B cell (primary cell): ENCODE data around the gene PNO1. TPM values are rescaled to one million over a fixed set of nuclear protein-coding genes. Genes with fewer than 3 reads are reported as not detected.

Source experiments
- ATAC-seq: fragments of 200-7000 bp; cut with Tn5 transposase; one replicate; pipeline ENCODE4 v1.10.0; 2021; ENCODE audit warnings: low read depth, mild to moderate bottlenecking, moderate number of reproducible peaks, moderate library complexity
- CTCF ChIA-PET: fragments of 350-600 bp; sonication (Branson Sonifier 250); formaldehyde crosslinking; loops from one replicate; lab custom pipeline; 2021; ENCODE audit warnings: antibody characterized with exemption, inconsistent platforms; lab: Charles Lee
- POLR2A ChIA-PET: fragments of 350-600 bp; sonication (Branson Sonifier 250); formaldehyde crosslinking; loops from one replicate; lab custom pipeline; 2021; ENCODE audit warnings: antibody characterized with exemption; lab: Charles Lee
- DNase-seq: peaks from one replicate; pipeline ENCODE4 v3.0.0; 2013
- H2AFZ ChIP-seq: 2 replicates; pipeline ENCODE4 v1.6.1; 2012; ENCODE audit warnings: mild to moderate bottlenecking, low read depth, low read length; ENCODE audit not compliant: insufficient read depth, poor library complexity, severe bottlenecking
- H3K27ac ChIP-seq, 2 donors: 1 replicate in 1 of 2; 2 replicates in 1 of 2; pipeline ENCODE4 v1.5.1; 2012 to 2013; ENCODE audit warnings: low read length in 2 of 2, mild to moderate bottlenecking in 2 of 2, moderate library complexity in 1 of 2
- H3K27me3 ChIP-seq, 4 experiments: fragments of 200-600 bp in 1 of 4; sonication (generic) in 1 of 4; replicated peaks in 1 of 4; 1 replicate in 2 of 4; 2 replicates in 2 of 4; pipeline versions ENCODE4 v1.6.1 to v1.7.0; 2013 to 2016; ENCODE audit warnings: low read length in 3 of 4, mild to moderate bottlenecking in 2 of 4, mixed read lengths in 1 of 4, moderate library complexity in 1 of 4; ENCODE audit not compliant: insufficient read depth in 4 of 4, control insufficient read depth in 3 of 4; ENCODE audit errors: control extremely low read depth in 1 of 4
- H3K36me3 ChIP-seq, 2 experiments: replicated peaks in 1 of 2; 1 replicate in 1 of 2; 2 replicates in 1 of 2; pipeline versions ENCODE4 v1.6.1 to v1.7.1; 2013; ENCODE audit warnings: low read length in 1 of 2; ENCODE audit not compliant: insufficient read depth in 2 of 2, control insufficient read depth in 1 of 2; ENCODE audit errors: control extremely low read depth in 1 of 2, extremely low read depth in 1 of 2
- H3K4me1 ChIP-seq, 2 donors: fragments of 200-600 bp in 1 of 2; sonication (generic) in 1 of 2; 1 replicate in 1 of 2; 2 replicates in 1 of 2; pipeline versions ENCODE4 v1.5.1 to v1.6.1; 2013 to 2017; ENCODE audit warnings: low read length in 2 of 2; ENCODE audit not compliant: control insufficient read depth in 2 of 2, insufficient read depth in 2 of 2
- H3K4me2 ChIP-seq: replicated peaks from 2 replicates; pipeline ENCODE3; 2012; ENCODE audit warnings: mild to moderate bottlenecking, low read depth, low read length; ENCODE audit not compliant: poor library complexity, severe bottlenecking
- H3K4me3 ChIP-seq, 5 experiments: fragments of 200-600 bp in 1 of 5; sonication (generic) in 1 of 5; 1 replicate in 3 of 5; 2 replicates in 2 of 5; pipeline versions ENCODE4 v1.5.1 to v1.7.0; 2011 to 2016; ENCODE audit warnings: low read length in 4 of 5, mild to moderate bottlenecking in 4 of 5, low read depth in 2 of 5, control low read depth in 1 of 5, moderate library complexity in 1 of 5; ENCODE audit not compliant: insufficient read depth in 1 of 5; ENCODE audit errors: control extremely low read depth in 1 of 5, extremely low read depth in 1 of 5
- H3K79me2 ChIP-seq: fragments of 200-600 bp; sonication (generic); one replicate; pipeline ENCODE4 v1.6.0; 2016; ENCODE audit warnings: low read length; ENCODE audit not compliant: control insufficient read depth, insufficient read depth
- H3K9ac ChIP-seq: fragments of 200-600 bp; sonication (generic); 2 replicates; pipeline ENCODE4 v1.6.1; 2017; ENCODE audit warnings: mild to moderate bottlenecking, low read length, moderate library complexity
- H3K9me3 ChIP-seq, 3 donors: one replicate each; pipeline versions ENCODE4 v1.6.1 to v1.7.1; 2013; ENCODE audit warnings: low read length in 2 of 3; ENCODE audit not compliant: control insufficient read depth in 2 of 3, insufficient read depth in 1 of 3; ENCODE audit errors: control extremely low read depth in 1 of 3
- H4K20me1 ChIP-seq: 2 replicates; pipeline ENCODE4 v1.6.0; 2012; ENCODE audit warnings: mild to moderate bottlenecking, low read length; ENCODE audit not compliant: insufficient read depth, control insufficient read depth, poor library complexity, severe bottlenecking
- H3K27ac Mint-ChIP-seq: one replicate; pipeline ENCODE4 v1.8.0; 2021; ENCODE audit warnings: mixed read lengths
- H3K27me3 Mint-ChIP-seq: one replicate; pipeline ENCODE4 v1.8.0; 2021; ENCODE audit warnings: mixed read lengths
- H3K4me1 Mint-ChIP-seq: one replicate; pipeline ENCODE4 v1.8.0; 2021; ENCODE audit warnings: mixed read lengths
- H3K4me3 Mint-ChIP-seq: one replicate; pipeline ENCODE4 v1.8.0; 2021; ENCODE audit warnings: mixed read lengths
- H3K9me3 Mint-ChIP-seq: one replicate; pipeline ENCODE4 v1.8.0; 2022; ENCODE audit warnings: mixed read lengths; ENCODE audit not compliant: insufficient read depth
- EZH2 ChIP-seq: IDR thresholded peaks from 2 replicates; pipeline ENCODE4 v1.6.1; 2012; ENCODE audit warnings: borderline replicate concordance, low read depth, mild to moderate bottlenecking, moderate library complexity, low read length; ENCODE audit not compliant: insufficient read depth, poor library complexity, severe bottlenecking
- WGBS: methylation state at CpG from one replicate; pipeline ENCODE4 v1.1.5; 2013; ENCODE audit warnings: missing lambda C conversion rate; ENCODE audit not compliant: insufficient coverage; 5-methylcytosine and 5-hydroxymethylcytosine counted together
- intact Hi-C: fragments of 100-400 bp; cut with micrococcal nuclease; formaldehyde crosslinking; loops from one replicate; pipeline ENCODE4 v1.10.0; 2022
- polyA plus RNA-seq: library from polyadenylated mRNA; depleted of rRNA; stranded (reverse); fragments of >200 nt; gene quantifications from 2 replicates; pipeline ENCODE4 v1.2.3, GENCODE V29; 2012
- total RNA-seq, 2 donors: library from RNA; stranded (reverse); fragments of 120-200 nt in 1 of 2; gene quantifications; 1 replicate in 1 of 2; 2 replicates in 1 of 2; pipeline versions ENCODE4 v1.2.3 to v1.2.4, GENCODE V29; 2013 to 2022
- TF ChIP-seq, protein P1 (sequence below): fragments of 200-600 bp; IDR thresholded peaks from one replicate; pipeline ENCODE4 v1.8.0; 2022; ENCODE audit warnings: antibody characterized with exemption, mild to moderate bottlenecking

PNO1 gene
- total and polyA plus RNA-seq, 2 donors (not counting 1 experiment from before 2014, with no cell fraction given) = 4.7 to 12.3 TPM

DNA sequence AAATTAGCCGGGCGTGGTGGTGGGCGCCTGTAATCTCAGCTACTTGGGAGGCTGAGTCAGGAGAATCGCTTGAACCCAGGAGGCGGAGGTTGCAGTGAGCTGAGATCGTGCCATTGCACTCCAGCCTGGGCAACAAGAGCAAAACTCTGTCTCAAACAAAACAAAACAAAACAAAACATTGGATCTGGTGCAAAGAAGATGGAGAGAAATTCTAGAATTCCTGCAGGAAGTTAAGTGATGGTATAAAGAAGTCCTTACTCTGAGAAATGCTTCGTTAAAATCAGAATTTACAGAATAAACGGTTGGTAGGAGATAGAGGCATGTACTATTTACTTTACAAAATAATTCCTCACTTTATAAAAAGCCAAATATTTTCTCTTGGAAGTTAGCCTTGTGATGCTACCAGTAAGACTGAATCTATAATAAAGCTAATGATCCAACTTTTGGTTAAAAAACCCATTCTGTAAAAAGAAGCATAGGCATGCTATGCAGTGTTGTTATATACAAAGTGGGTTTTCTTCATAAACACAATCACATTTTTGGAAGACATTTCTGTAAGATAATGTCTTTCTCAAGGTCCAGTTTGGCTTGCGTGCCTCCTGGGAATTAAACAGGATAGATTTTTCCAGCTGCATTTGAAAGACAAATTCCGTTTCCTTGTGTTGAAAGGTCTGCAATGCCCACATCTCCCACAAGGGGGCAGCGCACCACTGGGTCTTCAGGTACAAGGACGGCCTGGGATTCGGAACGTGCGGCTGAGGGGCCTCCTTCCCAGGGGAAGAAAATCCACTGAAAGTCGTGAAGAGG is 35.6 kb upstream of the PNO1 start:
- Histone ChIP-seq H3K36me3 (no peaks in the 10 kb centered on the region), H3K4me3 (peak overlapping the region in 1 of 5 experiments; percentile 34), H3K4me2 (peak overlapping the region; percentile 63), H4K20me1 (no peaks in the 10 kb centered on the region), H2AFZ (peak overlapping the region; percentile 50), H3K9me3 (no peaks in the 10 kb centered on the region), H3K9ac (peak overlapping the region; percentile 2), H3K4me1 (peaks cover 27 to 46% of the 10 kb centered on the region in 2 donors), H3K27me3 (no peaks in the 10 kb centered on the region), H3K27ac (peak overlapping the region in 1 of 2 donors; percentile 88), H3K79me2 (no peaks in the 10 kb centered on the region)
- H3K4me1 Mint-ChIP-seq = peaks cover 42% of the 10 kb centered on the region
- no peaks in the 10 kb centered on the region for H3K27me3 Mint-ChIP-seq
- peak overlapping the region; percentile 50 for H3K4me3 Mint-ChIP-seq
- intact Hi-C loops = loop anchor here (1.0 to 2.0 kb wide), 7 partner anchors 35 to 319 kb away; partner anchors contain the start of genes C1D and PNO1
- CTCF ChIA-PET = interaction anchor here (0.7 to 6.9 kb wide), 43 partner anchors 9 to 803 kb away, joined by 3 to 80 read pairs (median 4); partner anchors contain the start of genes C1D, PNO1 and PPP3R1
- DNase-seq = peak; percentile 81
- WGBS = 0% methylated on average over 7 of the region's 16 CpGs
- H3K27ac Mint-ChIP-seq = peak overlapping the region; percentile 99
- POLR2A ChIA-PET = interaction anchor here (0.7 to 1.9 kb wide), 3 partner anchors 35 to 274 kb away, joined by 3 to 9 read pairs (median 4); partner anchors contain the start of gene C1D
- peak; percentile 34 for ATAC-seq
- H3K9me3 Mint-ChIP-seq = no peaks in the 10 kb centered on the region
- no peak for TF ChIP-seq EZH2
- TF ChIP-seq, protein P1, sequence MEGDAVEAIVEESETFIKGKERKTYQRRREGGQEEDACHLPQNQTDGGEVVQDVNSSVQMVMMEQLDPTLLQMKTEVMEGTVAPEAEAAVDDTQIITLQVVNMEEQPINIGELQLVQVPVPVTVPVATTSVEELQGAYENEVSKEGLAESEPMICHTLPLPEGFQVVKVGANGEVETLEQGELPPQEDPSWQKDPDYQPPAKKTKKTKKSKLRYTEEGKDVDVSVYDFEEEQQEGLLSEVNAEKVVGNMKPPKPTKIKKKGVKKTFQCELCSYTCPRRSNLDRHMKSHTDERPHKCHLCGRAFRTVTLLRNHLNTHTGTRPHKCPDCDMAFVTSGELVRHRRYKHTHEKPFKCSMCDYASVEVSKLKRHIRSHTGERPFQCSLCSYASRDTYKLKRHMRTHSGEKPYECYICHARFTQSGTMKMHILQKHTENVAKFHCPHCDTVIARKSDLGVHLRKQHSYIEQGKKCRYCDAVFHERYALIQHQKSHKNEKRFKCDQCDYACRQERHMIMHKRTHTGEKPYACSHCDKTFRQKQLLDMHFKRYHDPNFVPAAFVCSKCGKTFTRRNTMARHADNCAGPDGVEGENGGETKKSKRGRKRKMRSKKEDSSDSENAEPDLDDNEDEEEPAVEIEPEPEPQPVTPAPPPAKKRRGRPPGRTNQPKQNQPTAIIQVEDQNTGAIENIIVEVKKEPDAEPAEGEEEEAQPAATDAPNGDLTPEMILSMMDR = peak; percentile 95

DNA sequence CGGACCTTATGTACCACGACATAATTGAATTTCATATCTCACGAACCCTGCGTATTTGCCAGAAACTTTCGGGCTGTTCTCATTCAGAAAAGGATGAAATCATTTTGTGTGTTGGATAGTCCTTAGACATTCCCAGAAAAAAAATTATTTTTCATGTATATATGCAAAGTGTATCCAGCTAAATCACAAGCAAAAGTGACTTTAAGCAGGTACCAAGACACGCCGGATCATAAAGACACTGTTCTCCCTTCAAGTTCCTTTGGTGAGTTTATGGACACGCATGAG is 35.1 kb upstream of the PNO1 start:
- Histone ChIP-seq H3K4me2 (peak overlapping the region; percentile 63), H3K9ac (peak overlapping the region; percentile 2), H3K79me2 (no peaks in the 10 kb centered on the region), H4K20me1 (no peaks in the 10 kb centered on the region), H3K4me1 (peaks cover 32 to 52% of the 10 kb centered on the region in 2 donors), H3K36me3 (no peaks in the 10 kb centered on the region), H2AFZ (peak overlapping the region; percentile 50), H3K9me3 (no peaks in the 10 kb centered on the region), H3K4me3 (peak overlapping the region in 1 of 5 experiments; percentile 24), H3K27me3 (no peaks in the 10 kb centered on the region), H3K27ac (no peak overlapping the region)
- ChIA-PET CTCF (interaction anchor here (0.7 to 6.9 kb wide), 38 partner anchors 9 to 803 kb away, joined by 3 to 80 read pairs (median 5); partner anchors contain the start of genes C1D, PNO1 and PPP3R1), POLR2A (interaction anchor here (1.8 kb wide), 1 partner anchor 34 kb away, joined by 9 read pairs; a partner anchor contains a TSS)
- WGBS = 81% methylated on average over 3 of the region's 8 CpGs
- Mint-ChIP-seq H3K4me1 (peaks cover 47% of the 10 kb centered on the region), H3K27me3 (no peaks in the 10 kb centered on the region), H3K4me3 (peak overlapping the region; percentile 50), H3K9me3 (no peaks in the 10 kb centered on the region), H3K27ac (peak overlapping the region; percentile 99)
- ATAC-seq (no peak), DNase-seq (no peak)
- intact Hi-C loops = loop anchor here (1.0 kb wide), 6 partner anchors 35 to 319 kb away; partner anchors contain the start of genes C1D and PNO1
- no peak for TF ChIP-seq EZH2
- TF ChIP-seq, protein P1 = peak; percentile 40
